Mesodermal cell (in vitro differentiated cells): ENCODE measurements around the gene TMEM121B.
A peak's percentile ranks its signal among the peaks of the same experiment; 100 is the strongest.

ENCODE experiments used
- H3K27ac ChIP-seq: 2 replicates; pipeline ENCODE4 v1.7.0; 2013; ENCODE audit warnings: mild to moderate bottlenecking, low read depth, low read length, moderate library complexity; ENCODE audit not compliant: severe bottlenecking
- H3K36me3 ChIP-seq: 2 replicates; pipeline ENCODE4 v1.7.1; 2013; ENCODE audit warnings: mild to moderate bottlenecking, low read length, moderate library complexity; ENCODE audit not compliant: control insufficient read depth, insufficient read depth
- H3K4me1 ChIP-seq: one replicate; pipeline ENCODE4 v1.7.1; 2013; ENCODE audit warnings: mild to moderate bottlenecking, low read length; ENCODE audit not compliant: insufficient read depth, control insufficient read depth, poor library complexity, severe bottlenecking
- H3K4me3 ChIP-seq: 2 replicates; pipeline ENCODE4 v1.7.0; 2013; ENCODE audit warnings: low read length, control low read depth, mild to moderate bottlenecking; ENCODE audit not compliant: insufficient read depth, poor library complexity, severe bottlenecking; ENCODE audit errors: extremely low read depth
- H3K9me3 ChIP-seq: 2 replicates; pipeline ENCODE4 v1.7.1; 2013; ENCODE audit warnings: mild to moderate bottlenecking, low read length, moderate library complexity; ENCODE audit not compliant: control insufficient read depth
- WGBS, 2 experiments: methylation state at CpG; one replicate each; pipeline ENCODE4 v1.1.5; 2013; ENCODE audit warnings: missing lambda C conversion rate in 2 of 2; ENCODE audit not compliant: insufficient coverage in 2 of 2; 5-methylcytosine and 5-hydroxymethylcytosine counted together

TMEM121B gene

GRCh38 chr22:17117890-17118289 lies 3.3 kb downstream of the TMEM121B start:
- no peak overlapping the region for H3K4me3 ChIP-seq
- 80% methylated on average over 2 of the region's 4 CpGs; no CpG with 5 or more reads in 1 of the 2 experiments for WGBS, 2 experiments
- H3K9me3 ChIP-seq, result no peaks in the 10 kb centered on the region
- peaks cover 13% of the 10 kb centered on the region for H3K4me1 ChIP-seq
- no peaks in the 10 kb centered on the region for H3K36me3 ChIP-seq
- H3K27ac ChIP-seq, result no peak overlapping the region

- H3K9me3 ChIP-seq, result no peaks in the 10 kb centered on the region
- peak overlapping the region; percentile 10 for H3K27ac ChIP-seq
- H3K4me1 ChIP-seq, result peaks cover 13% of the 10 kb centered on the region
- no peaks in the 10 kb centered on the region for H3K36me3 ChIP-seq
- no peak overlapping the region for H3K4me3 ChIP-seq
- WGBS, 2 experiments, result 74 to 80% methylated on average over 3 of the region's 3 CpGs
Measured at GRCh38 chr22:17117400-17117799, 3.8 kb downstream of the TMEM121B start.

GRCh38 chr22:17116572-17117330 lies 4.4 kb downstream of the TMEM121B start:
- Histone ChIP-seq H3K27ac (peak overlapping the region; percentile 10), H3K9me3 (no peaks in the 10 kb centered on the region), H3K4me1 (peaks cover 9% of the 10 kb centered on the region), H3K4me3 (no peak overlapping the region), H3K36me3 (no peaks in the 10 kb centered on the region)
- WGBS, 2 experiments, result 56 to 57% methylated on average over 6 of the region's 6 CpGs

- no peak overlapping the region for H3K4me3 ChIP-seq
- H3K36me3 ChIP-seq, result no peaks in the 10 kb centered on the region
- no peaks in the 10 kb centered on the region for H3K9me3 ChIP-seq
- H3K27ac ChIP-seq, result no peak overlapping the region
- H3K4me1 ChIP-seq, result peaks cover 5% of the 10 kb centered on the region
- WGBS, 2 experiments, result 86 to 100% methylated on average over 2 of the region's 5 CpGs
Measured at GRCh38 chr22:17115945-17116565, 5.1 kb downstream of the TMEM121B start.

GRCh38 chr22:17115236-17115635 lies 5.9 kb downstream of the TMEM121B start:
- Histone ChIP-seq H3K36me3 (no peaks in the 10 kb centered on the region), H3K27ac (no peak overlapping the region), H3K4me1 (peaks cover 5% of the 10 kb centered on the region), H3K9me3 (no peaks in the 10 kb centered on the region), H3K4me3 (no peak overlapping the region)
- WGBS, 2 experiments, result 100% methylated on average over 2 of the region's 4 CpGs

GRCh38 chr22:17114898-17115235 lies 6.3 kb downstream of the TMEM121B start:
- Histone ChIP-seq H3K27ac (no peak overlapping the region), H3K36me3 (peaks cover 1% of the 10 kb centered on the region), H3K4me3 (no peak overlapping the region), H3K4me1 (peaks cover 5% of the 10 kb centered on the region), H3K9me3 (no peaks in the 10 kb centered on the region)
- WGBS, 2 experiments, result 92 to 94% methylated on average over 6 to 8 of the region's 9 CpGs

GRCh38 chr22:17114173-17114897 lies 6.8 kb downstream of the TMEM121B start:
- Histone ChIP-seq H3K36me3 (peaks cover 6% of the 10 kb centered on the region), H3K4me3 (no peak overlapping the region), H3K27ac (no peak overlapping the region), H3K4me1 (peaks cover 5% of the 10 kb centered on the region), H3K9me3 (no peaks in the 10 kb centered on the region)
- 87% methylated on average over 12 to 13 of the region's 13 CpGs for WGBS, 2 experiments

- Histone ChIP-seq H3K9me3 (no peaks in the 10 kb centered on the region), H3K4me1 (peaks cover 5% of the 10 kb centered on the region), H3K36me3 (peaks cover 9% of the 10 kb centered on the region), H3K4me3 (no peak overlapping the region), H3K27ac (no peak overlapping the region)
- WGBS, 2 experiments, result 84 to 92% methylated on average over 7 to 8 of the region's 8 CpGs
Measured at GRCh38 chr22:17113600-17113999, 7.6 kb downstream of the TMEM121B start.

GRCh38 chr22:17112491-17113042 lies 8.6 kb downstream of the TMEM121B start:
- Histone ChIP-seq H3K36me3 (peaks cover 19% of the 10 kb centered on the region), H3K9me3 (no peaks in the 10 kb centered on the region), H3K4me3 (no peak overlapping the region), H3K4me1 (peaks cover 5% of the 10 kb centered on the region), H3K27ac (no peak overlapping the region)
- 84 to 89% methylated on average over 4 to 6 of the region's 9 CpGs for WGBS, 2 experiments

GRCh38 chr22:17110791-17111550 lies 10.2 kb downstream of the TMEM121B start:
- H3K4me3 ChIP-seq, result no peak overlapping the region
- H3K36me3 ChIP-seq, result peaks cover 26% of the 10 kb centered on the region
- H3K4me1 ChIP-seq, result no peaks in the 10 kb centered on the region
- WGBS, 2 experiments, result 74 to 84% methylated on average over 8 to 13 of the region's 13 CpGs
- H3K9me3 ChIP-seq, result no peaks in the 10 kb centered on the region
- H3K27ac ChIP-seq, result no peak overlapping the region
